GM21367 (cell line): ENCODE data around the gene TEAD1.

Experiments used
- ATAC-seq: cut with Tn5 transposase; IDR thresholded peaks from one replicate; pipeline ENCODE4 v1.9.1; 2021; ENCODE audit not compliant: unreplicated experiment

The TEAD1 gene

DNA sequence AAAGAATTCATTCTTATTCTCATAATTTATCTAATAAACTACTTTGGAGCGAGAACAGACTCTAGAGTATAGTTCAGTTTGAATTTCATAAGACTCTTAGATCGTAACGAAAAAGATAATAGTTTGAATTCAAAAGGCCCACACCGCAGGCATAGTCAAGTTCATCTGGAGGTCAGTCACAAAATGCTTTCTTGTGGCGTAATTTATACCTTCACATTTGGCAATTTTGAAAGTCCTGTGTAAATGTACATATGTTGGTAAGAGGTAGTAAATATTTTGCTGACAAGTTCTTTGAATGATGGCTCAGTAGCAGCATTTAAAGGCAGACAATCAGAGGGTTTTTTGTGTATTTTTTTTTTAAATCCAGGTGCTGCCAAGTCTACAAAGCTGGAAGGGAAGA, 88.1 kb downstream of the TEAD1 start:
- no peak for ATAC-seq

DNA sequence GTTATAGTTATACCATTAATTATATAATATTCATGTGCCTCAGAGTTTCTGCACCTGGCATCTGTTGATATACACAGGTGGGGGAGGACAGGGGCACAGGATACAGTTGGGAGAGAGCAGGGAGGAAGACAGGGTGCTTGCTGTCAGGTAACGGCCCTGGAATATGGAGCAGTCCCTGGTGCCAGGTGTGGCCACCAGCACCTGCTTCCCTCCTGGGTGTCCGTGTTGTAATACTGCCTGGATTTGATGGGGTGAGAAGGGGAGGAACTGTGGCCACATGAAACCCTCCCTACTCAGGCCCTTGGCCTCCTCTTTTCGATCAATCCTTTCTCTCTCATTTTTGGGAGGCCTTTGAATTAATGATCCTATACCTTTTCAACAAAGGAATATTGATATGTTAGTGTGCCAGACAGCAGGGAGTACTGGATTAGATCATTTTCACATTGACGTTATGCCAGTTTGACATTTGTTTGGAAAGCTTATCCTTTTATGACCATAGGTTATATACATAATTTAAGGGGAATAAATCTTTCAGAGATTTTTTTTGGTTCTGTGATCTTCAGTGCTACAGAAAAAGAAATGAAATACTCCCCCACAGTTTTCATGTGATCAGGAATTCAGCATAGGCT, 88.6 kb downstream of the TEAD1 start:
- ATAC-seq = no peak

DNA sequence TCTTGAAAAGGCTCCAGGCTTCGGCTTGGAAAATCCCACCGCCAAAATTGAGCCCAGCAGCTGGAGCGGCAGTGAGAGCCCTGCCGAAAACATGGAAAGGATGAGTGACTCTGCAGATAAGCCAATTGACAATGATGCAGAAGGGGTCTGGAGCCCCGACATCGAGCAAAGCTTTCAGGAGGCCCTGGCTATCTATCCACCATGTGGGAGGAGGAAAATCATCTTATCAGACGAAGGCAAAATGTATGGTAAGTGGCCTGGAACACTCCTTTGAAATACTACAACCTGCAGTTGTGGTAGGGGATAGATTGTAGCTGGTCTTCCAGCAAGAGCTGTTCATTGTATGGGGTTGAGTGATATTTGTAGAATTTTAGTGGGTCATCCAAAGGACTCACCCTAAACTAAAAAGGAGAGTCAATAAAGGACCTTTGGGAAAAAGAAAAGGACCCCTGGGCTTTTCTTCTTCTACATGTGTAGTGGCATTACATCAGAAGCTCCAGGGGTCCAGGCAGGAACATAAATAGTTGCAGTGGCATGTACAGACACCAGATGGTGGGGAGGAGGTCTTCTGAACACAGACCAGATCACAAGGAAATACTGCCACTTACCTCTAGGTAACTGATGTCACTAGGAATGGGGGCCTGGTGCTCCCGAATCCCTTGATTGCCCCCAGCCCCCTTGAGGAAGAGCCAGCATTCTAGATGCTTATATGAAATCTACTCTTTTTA, 90.1 kb downstream of the TEAD1 start:
- ATAC-seq = no peak

DNA sequence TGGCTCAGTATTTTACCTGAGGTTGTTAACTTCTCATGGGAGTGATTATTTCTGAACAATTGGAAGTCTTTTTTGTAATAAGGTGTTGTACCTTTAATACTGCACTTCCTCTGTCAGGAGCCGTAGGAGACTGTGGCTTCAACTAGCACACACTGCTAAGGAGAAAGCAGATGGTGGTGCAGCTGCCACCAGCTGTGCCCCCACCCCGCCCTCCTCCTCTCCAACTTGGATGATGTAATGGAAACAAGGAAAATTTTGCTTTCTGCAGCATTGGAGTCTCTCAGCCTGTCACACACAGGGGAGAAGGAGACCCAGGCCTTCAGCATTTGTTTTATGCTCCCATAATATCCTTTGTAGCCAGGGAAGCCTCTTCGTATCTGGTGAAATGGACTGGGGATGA, 91.2 kb downstream of the TEAD1 start:
- ATAC-seq = no peak

DNA sequence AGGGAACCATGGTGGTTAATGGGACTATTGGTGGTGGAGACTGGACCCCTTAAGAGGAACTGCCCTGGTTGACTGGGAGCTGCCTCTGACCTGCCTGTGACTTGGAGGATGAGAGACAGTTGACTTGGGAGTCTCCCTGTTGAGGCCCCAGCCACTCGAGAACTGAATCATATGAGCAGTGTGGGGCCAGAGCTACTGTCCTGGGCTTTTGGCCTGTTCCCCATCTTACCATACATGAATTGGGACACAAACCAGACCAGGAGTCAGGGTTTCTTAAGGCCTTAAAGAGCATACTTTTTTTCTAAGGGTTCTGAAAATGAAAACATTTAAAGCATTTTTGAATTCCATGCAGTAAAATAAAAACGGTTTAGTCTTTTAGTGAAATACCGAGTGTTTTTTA, 92.8 kb downstream of the TEAD1 start:
- ATAC-seq = no peak

DNA sequence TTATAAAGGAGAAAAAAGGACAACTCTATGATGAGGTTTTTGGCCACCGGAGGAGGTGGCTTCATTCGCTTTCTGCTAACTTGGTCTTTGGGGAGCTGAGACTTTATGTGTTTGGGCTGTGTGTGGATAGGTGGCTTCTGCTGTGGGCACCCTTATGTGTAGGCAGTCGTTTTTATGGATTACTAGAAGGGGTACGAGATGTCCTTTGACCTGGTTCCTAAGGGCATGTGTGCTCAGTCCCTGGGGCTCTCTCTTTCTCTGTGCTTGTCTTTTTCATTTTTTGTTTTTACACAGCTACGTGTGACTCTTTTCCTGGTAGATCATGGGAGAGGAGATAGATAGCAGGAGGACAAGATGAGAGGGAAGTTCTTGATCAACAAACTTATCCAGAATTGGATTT, 93.4 kb downstream of the TEAD1 start:
- no peak for ATAC-seq

DNA sequence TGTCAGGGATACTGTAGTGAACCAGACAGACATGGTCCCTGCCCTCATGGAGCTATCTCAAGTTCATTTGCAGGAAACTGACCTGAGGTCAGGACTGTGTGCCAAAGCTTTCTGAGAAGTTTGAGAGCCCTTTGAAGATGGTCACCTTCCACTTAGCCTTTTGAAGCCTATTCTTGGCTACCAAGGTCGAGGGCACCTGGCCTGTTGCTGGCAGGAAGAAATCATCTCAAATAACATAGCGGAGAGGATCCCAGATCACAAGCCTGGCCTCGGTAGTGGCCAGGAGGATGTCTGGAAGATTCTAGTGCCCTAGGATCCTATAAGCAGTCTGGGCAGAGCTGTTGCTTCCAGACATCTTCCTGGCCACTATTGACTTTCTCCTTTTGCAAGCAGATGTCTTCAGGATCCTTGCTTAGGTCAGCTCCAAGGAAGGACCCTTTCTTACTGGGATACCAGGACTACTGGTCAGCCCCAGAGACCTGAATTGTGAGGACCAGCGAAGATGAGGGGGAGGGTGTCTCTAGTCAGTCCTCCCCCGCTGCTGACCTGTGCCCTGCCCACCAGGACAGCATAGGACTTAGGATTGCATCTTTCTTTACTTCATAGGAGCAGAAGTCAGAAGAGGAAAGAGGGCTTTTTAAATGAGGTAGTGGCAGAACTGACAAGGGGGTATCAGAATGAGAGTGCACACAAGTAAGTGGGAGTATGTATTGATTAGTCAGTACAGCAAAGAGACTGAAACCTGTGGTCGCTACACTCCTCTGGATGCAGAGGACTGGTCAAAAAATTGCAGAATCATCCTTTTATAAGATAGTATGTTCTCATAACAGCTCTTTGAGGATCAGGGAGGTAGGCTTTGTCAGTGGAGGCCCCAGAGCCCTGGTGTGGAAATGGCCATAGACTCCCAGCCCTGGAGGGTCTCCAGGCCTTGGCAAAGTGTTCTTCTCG, 94.8 kb downstream of the TEAD1 start:
- ATAC-seq = no peak

DNA sequence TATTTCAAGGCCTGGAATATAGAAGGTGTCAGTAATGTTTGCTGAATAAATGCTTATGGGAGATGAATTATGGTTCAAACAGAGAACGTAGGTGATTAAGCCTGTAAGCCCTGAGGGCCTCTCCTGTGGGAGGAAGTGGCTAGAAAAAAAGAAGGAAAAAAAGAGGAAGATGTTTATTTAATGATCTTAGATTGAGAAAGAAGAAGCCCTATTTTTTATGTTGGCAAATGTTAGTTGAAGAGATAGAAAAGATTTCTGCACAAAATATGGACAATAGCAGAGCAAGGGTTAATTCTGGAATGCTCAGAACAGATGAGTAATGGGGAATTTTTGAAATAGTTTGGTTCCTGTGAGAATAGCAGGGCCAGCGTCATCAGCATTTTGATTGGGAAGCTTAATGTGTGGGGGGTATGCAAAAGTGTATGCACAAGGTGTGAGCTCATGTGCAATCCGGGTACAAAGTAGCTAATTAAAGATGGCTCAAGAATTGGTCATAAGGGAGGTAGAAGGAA, 95.7 kb downstream of the TEAD1 start:
- ATAC-seq = no peak

DNA sequence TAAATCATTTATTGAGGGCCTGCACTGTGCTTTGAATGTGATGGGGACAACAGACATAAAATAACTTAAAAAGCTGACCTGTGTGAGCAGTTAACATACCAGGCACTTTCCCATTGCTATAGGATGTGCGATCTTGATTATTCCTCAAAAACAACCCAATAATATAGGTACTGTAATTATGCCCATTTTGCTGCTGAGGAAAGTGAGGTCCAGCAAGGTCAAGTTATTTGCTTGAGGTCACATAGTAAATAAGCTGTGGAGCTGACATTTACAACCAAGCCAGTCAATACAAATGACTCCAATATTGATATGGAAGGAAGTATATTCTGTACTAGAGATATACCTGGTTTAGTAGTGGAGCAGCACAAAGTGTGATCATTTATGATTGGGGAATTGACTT, 96.2 kb downstream of the TEAD1 start:
- ATAC-seq = no peak

DNA sequence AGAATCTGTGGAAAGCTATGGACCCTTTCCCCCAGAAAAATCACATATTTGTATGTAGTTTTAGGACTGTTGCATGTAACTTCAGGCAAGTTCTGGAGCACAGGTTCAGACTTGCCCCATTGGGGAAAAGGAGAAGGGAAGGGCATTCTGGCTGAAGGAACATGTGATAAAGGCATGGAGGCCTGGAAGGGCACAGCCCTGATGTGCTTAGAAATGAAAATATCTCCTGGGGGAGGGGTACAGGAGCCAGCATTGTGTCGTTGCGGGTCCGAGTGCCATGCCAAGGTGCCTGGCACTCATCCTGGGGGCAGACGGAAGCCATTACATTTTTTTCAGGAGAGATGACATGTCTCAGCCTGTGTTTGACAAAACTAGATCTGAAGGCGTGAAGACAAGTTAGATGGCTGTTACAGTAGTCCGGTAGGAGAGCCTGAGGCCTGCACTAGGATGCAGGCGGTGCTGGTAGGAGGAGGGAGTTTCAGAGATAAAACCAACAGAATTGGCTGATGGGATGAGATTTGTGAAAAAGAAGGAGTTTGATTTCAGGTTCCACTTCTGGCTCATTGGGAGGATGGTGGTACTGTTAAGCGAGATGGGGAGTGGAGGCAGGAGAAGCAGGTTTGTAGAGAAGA, 96.9 kb downstream of the TEAD1 start:
- ATAC-seq = no peak

DNA sequence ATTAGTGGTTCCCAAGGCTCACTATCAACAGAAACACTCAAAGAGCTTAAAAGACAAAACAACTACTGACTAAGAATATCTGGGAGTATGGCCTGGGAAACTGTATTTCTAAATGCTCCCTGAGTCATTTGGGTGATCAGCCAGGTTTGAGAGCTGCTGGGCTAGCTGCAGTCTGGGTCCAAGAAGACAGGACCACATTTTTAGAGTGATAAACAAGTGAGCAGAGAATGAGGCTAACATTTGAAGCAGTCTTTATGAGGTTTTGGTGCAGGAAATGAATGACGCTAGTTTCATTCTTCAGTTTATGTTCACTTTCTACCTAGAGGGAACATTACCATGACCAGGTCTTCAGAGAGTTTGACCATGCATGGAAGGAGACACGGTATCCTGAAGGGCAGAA, 97.7 kb downstream of the TEAD1 start:
- ATAC-seq = no peak

DNA sequence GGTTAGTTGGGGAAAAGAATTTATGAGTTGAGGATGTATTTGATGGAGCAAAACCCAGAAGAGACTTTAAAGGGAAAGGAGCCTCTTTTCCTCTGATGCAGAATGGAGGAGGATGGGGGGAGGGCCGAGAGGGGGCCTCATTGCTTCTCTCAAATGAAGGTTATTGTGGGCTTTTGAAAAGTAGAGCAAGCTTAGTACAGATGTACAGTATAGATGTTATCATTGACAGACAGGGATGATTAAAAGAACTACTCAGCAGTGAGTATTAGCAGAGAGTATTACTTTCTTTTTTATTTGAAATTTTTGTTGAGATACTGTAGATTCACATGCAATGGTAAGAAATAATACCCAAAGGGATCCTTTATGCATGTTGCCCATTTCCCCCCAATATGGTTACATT, 98.1 kb downstream of the TEAD1 start:
- ATAC-seq = no peak

DNA sequence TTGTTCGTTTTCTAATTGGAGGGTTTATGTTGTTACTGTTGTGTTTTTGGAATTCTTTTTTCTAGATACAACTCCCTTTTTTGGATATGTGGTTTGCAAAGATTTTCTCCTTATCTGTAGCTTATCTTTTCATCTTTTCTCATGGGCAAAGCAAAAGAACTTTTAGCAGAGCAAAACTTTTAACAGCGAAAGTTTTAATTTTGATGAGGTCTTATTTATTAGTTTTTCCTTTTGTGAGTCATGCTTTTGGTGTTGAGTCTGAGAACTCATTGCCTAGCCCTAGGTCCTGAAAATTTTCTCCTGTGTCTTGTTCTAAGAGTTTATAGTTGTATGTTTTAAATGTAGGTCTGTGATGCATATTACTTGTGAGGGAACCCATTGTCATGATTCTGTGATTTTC, 99.4 kb downstream of the TEAD1 start:
- no peak for ATAC-seq

DNA sequence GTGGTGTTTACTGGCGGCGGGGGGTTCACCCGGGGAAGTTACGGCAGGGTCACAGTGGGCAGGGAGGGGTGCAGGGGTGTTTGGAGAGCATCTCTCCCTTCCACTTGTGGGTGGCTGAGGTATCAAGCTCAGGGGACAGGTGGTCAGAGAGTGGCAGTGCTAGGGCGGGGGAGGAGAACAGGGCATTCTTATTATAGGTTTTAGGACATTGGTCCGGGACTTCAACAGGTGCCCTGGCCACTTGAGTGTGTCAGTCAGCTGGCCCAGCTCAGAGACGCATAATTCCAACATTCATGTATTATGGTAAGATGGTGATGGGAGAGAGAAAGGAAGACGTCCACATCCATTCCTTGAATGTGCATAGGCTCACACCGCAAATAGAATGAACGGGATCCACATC, 101.7 kb downstream of the TEAD1 start:
- ATAC-seq = no peak

DNA sequence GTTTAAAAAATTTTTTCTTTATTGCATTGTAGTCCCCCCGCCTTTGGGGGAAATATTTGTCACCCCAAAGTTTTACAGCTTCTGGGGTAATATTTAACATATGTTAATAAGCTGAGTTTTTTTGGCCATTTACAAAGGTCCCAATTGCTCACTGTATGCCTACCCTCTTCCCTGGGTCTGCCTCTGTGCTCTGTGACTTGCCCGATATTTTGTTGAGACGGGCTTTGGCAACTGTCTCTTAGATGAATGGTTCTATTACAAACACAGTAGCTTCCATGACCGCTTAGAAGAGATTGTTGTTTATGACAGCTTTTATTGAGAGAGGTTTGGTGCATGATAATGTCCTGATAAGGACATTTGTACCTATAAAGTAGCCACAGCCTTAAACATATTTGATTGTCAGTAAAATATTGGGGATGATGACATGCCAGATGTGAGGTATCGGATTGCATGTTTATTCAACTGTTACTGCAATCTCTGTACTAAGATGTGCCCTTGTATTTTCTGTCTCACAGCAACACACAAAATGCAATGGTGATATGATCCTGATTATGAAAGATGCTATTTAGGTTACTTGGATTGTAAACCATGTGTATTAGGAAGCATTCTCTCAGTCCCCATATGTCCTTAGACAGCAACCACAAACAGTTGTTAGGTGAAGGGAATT, 103.1 kb downstream of the TEAD1 start:
- ATAC-seq = no peak

DNA sequence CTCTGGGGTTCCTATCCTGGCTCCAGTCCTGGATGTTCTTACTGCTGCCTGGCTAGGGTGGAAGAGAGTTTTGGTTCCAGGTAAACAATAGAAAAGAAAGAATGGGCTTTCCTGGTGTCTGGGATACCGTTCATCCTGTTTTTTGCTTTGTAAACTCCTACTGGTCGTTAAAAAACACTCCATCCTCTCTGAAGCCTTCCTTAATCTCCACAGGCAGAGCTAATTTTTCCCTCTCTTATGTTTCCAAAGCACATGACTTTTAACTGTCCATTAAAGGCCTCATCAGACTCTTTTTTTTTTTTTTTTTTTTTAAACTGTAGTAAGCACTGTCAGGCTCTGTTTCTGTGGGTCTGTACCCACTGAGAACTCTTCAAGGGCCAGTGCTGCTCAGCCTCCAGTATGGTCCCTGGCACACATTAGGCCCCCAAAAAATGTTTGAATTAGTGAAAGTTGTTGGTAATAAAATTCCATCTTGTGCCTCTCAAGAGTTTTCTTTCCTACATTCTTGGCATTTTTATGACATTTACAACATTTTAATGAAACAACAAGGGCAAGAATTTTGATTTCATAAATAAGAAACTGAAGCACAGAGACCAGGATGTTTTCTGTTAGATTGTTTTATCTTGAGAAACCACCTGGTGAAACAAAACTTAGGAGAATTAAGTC, 104.2 kb downstream of the TEAD1 start:
- no peak for ATAC-seq

DNA sequence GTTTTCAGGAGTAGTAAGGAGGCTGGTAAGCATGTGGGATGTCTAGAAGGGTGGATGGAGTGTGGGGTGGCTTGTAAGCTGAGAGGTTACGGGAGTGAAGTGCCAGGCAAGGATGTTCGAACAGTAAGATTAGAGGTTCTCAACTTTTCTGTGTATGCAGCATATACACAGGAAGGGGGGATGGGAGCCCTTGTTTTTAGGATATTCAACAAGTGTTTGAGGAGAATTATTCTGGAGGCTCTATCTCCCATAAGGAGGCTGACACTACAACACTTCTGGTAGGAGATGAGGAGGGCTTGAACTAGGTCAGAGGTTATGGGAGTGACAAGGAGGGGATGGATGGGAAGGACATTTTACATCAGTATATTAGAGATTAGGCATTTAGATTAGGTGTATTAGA, 109.5 kb downstream of the TEAD1 start:
- no peak for ATAC-seq

DNA sequence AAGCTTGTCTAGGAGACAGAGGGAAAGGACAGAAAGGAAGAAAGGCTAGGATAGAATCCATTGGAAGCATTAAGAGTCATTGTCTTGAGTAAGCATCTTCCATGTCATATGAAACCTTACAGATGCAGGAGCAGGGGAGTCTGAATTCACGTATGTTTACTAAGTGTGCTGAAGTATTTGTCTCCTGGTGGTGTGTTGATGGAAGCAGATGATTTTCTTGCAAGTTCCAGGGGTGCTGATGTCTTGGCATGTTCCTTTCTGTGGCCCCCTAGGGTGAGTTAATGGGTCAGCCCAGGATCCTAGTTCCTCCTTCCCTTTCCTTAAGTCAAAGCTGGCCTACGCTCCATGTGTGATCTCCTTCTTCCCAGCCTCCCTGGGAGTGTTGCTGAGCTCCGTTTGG, 110.2 kb downstream of the TEAD1 start:
- no peak for ATAC-seq

DNA sequence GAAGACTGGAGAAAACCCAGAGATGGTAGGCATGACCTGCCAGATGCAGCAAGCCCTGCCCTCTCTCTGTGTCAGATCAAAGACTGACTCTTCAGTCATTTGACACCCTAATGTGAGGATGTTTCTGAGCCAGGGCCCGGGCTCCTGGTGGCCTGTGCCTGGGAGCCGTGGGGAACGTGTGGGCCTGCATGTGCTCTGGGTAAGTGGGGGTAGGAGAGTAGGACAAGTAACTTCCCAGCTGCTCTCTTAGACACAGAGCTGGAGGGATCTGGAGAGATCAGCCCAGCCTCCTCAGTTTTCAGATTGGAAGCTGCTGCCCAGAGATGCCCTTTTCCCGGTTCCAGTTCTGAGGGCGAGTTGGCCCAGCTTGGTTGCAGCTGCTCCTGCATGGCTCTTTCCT, 110.8 kb downstream of the TEAD1 start:
- no peak for ATAC-seq

DNA sequence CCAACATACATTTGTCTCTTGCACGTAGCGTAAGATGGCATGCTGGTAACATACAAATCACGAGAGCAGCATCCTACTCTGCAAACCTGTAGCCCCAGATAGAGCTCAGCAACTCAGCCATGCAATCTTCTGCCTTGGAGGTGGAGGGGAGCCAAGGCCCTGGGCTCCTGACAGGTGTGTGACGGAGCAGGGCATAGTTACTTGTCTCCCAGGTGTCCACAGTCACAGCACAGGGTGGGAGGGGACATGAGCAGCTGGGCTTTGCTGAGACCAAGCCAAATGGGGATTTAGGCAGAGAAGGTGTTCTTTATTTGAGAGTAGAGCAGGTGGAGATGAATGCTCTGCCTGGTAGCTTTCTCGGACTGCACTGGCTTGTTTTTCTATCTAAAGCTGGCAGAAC, 111.7 kb downstream of the TEAD1 start:
- no peak for ATAC-seq
